Central memory CD8-positive, alpha-beta T cell (primary cell): Measurements from ENCODE around the gene CRTAP.
"Not testable (repeated sequence)": the region's sequence is repeated elsewhere in the genome, so short reads cannot be mapped to it uniquely, and the experiment has no call there.

Experiments
- ATAC-seq: fragments of 150-1000 bp; cut with Tn5 transposase; replicated peaks from 2 replicates; pipeline ENCODE4 v1.10.0; 2022; ENCODE audit warnings: mild to moderate bottlenecking, moderate FRiP score, moderate number of reproducible peaks; ENCODE audit not compliant: poor library complexity, severe bottlenecking; ENCODE audit errors: extremely low read depth
- DNase-seq, 2 donors: peaks; one replicate each; pipeline ENCODE4 v3.0.0; 2021; ENCODE audit warnings: low spot score in 2 of 2
- H3K27ac Mint-ChIP-seq: one replicate; pipeline ENCODE4 v1.8.0; 2022; ENCODE audit warnings: low read depth, mild to moderate bottlenecking, moderate library complexity, mixed read lengths
- H3K27me3 Mint-ChIP-seq: one replicate; pipeline ENCODE4 v1.8.0; 2022; ENCODE audit warnings: mixed read lengths
- H3K36me3 Mint-ChIP-seq: one replicate; pipeline ENCODE4 v1.8.0; 2022; ENCODE audit warnings: mild to moderate bottlenecking, moderate library complexity, mixed read lengths; ENCODE audit not compliant: insufficient read depth
- H3K4me1 Mint-ChIP-seq: one replicate; pipeline ENCODE4 v1.8.0; 2022; ENCODE audit warnings: mixed read lengths
- H3K4me3 Mint-ChIP-seq: one replicate; pipeline ENCODE4 v1.8.0; 2022; ENCODE audit warnings: mild to moderate bottlenecking, moderate library complexity, mixed read lengths
- H3K9me3 Mint-ChIP-seq: one replicate; pipeline ENCODE4 v1.8.0; 2022; ENCODE audit warnings: mixed read lengths

The CRTAP gene

DNA sequence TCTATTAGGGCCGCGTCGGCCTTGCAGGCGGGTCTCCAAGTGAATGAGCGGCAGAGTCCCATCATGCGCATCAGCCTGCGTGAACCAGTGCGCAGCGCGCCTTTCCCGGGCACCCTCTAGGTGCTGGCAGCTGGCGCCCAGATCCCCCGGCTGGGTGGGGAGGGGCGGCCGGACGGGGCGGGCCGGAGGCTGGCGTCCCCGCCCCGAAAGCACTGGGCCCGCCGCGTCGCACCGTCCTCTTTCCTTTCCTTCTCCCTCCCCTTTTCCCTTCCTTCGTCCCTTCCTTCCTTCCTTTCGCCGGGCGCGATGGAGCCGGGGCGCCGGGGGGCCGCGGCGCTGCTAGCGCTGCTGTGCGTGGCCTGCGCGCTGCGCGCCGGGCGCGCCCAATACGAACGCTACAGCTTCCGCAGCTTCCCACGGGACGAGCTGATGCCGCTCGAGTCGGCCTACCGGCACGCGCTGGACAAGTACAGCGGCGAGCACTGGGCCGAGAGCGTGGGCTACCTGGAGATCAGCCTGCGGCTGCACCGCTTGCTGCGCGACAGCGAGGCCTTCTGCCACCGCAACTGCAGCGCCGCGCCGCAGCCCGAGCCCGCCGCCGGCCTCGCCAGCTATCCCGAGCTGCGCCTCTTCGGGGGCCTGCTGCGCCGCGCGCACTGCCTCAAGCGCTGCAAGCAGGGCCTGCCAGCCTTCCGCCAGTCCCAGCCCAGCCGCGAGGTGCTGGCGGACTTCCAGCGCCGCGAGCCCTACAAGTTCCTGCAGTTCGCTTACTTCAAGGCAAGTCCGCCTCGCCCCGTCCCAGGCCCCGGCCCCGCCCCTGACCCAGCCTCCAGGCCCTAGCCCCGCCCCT lies at the start of gene CRTAP:
CRTAP (plus strand) TSS at position 243 of the 850 bp plus-strand sequence; CDS start at position 307, 64 bp downstream.
- ATAC-seq (peak; percentile 85), DNase-seq (peak; percentile 75 to 81)
- Mint-ChIP-seq H3K27ac (peak within 1 kb of the TSS; percentile 71), H3K4me3 (peak within 1 kb of the TSS; percentile 86), H3K36me3 (peaks cover 2% of the 10 kb centered on the region), H3K9me3 (no peaks in the 10 kb centered on the region), H3K4me1 (peaks cover 30% of the 10 kb centered on the region), H3K27me3 (no peaks in the 10 kb centered on the region)

DNA sequence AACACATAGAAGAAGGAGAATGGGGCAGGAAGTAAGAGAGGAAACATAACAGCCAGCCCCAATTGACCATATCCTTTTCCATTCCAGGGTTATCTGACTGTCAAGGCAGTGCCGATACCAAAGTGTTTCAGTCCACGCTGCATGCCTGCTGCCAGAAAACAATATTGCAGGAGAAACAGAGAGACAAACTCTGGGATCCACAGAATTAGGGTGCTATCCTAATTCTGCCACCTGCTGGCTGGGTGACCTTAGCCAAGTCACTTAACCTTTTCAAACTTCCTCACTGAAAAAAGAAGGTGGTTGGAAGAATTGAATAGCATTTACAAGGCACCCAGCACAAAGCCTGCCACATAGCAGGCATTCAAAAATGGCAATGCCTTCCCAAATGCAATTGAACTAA lies 48.9 kb upstream of the CRTAP start:
- Mint-ChIP-seq H3K27ac (no peak overlapping the region), H3K9me3 (no peaks in the 10 kb centered on the region), H3K36me3 (peaks cover 26% of the 10 kb centered on the region), H3K4me3 (no peak overlapping the region), H3K27me3 (no peaks in the 10 kb centered on the region), H3K4me1 (peaks cover 48% of the 10 kb centered on the region)
- DNase-seq (no peak), ATAC-seq (no peak)

- H3K9me3 Mint-ChIP-seq = no peaks in the 10 kb centered on the region
- H3K4me1 Mint-ChIP-seq = peaks cover 39% of the 10 kb centered on the region
- no peaks in the 10 kb centered on the region for H3K27me3 Mint-ChIP-seq
- DNase-seq (no peak), ATAC-seq (peak; percentile 52)
- H3K27ac Mint-ChIP-seq = peak overlapping the region; percentile 13
- peaks cover 30% of the 10 kb centered on the region for H3K36me3 Mint-ChIP-seq
- no peak overlapping the region for H3K4me3 Mint-ChIP-seq
These were observed 46.3 kb upstream of the CRTAP start for GRCh38 chr3:33067484-33067883.

GRCh38 chr3:33069862-33070261 lies 44.0 kb upstream of the CRTAP start:
- Mint-ChIP-seq H3K27ac (peak overlapping the region; percentile 13), H3K36me3 (peaks cover 25% of the 10 kb centered on the region), H3K4me1 (peaks cover 30% of the 10 kb centered on the region)
- not testable (repeated sequence) for H3K4me3 Mint-ChIP-seq, H3K27me3 Mint-ChIP-seq, DNase-seq, ATAC-seq, H3K9me3 Mint-ChIP-seq

- no peak overlapping the region for H3K4me3 Mint-ChIP-seq
- H3K36me3 Mint-ChIP-seq = peaks cover 22% of the 10 kb centered on the region
- ATAC-seq = peak; percentile 27
- peaks cover 30% of the 10 kb centered on the region for H3K4me1 Mint-ChIP-seq
- H3K9me3 Mint-ChIP-seq = no peaks in the 10 kb centered on the region
- H3K27ac Mint-ChIP-seq = no peak overlapping the region
- DNase-seq = no peak
- no peaks in the 10 kb centered on the region for H3K27me3 Mint-ChIP-seq
These were observed 42.6 kb upstream of the CRTAP start for GRCh38 chr3:33071181-33071580.

DNA sequence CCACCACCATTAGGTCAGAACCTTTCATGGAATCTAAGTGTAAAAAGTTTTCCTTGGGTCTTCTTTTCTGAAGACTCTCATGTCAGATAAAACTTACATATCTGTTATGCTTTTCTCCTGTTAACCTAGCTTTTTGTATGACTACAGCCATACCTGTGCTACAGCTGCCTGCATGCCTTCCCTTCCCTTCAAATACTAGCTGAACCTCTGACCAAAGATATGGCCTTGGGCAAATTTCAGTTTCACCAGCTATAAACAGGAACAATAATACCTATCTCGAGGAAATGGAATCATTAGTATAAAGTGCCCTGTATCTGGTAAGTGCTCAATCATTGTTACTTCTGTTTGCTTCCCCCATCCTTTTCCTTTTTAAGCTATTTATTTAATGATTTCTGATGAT lies 41.9 kb upstream of the CRTAP start:
- Mint-ChIP-seq H3K4me1 (peaks cover 34% of the 10 kb centered on the region), H3K27me3 (no peaks in the 10 kb centered on the region), H3K36me3 (peaks cover 23% of the 10 kb centered on the region), H3K4me3 (no peak overlapping the region), H3K9me3 (no peaks in the 10 kb centered on the region), H3K27ac (no peak overlapping the region)
- DNase-seq = no peak
- ATAC-seq = no peak

- Mint-ChIP-seq H3K36me3 (peaks cover 14% of the 10 kb centered on the region), H3K27me3 (no peaks in the 10 kb centered on the region), H3K27ac (peak overlapping the region; percentile 30), H3K4me1 (peaks cover 28% of the 10 kb centered on the region), H3K4me3 (no peak overlapping the region), H3K9me3 (no peaks in the 10 kb centered on the region)
- peak; percentile 56 for ATAC-seq
- peak; percentile 37 to 46 for DNase-seq
These were observed 39.4 kb upstream of the CRTAP start for GRCh38 chr3:33074217-33075067.

- no peak overlapping the region for H3K27ac Mint-ChIP-seq
- H3K27me3 Mint-ChIP-seq = no peaks in the 10 kb centered on the region
- ATAC-seq = no peak
- no peak overlapping the region for H3K4me3 Mint-ChIP-seq
- no peak for DNase-seq
- H3K4me1 Mint-ChIP-seq = peaks cover 35% of the 10 kb centered on the region
- H3K9me3 Mint-ChIP-seq = no peaks in the 10 kb centered on the region
- H3K36me3 Mint-ChIP-seq = peaks cover 14% of the 10 kb centered on the region
These were observed 37.8 kb upstream of the CRTAP start for GRCh38 chr3:33075995-33076394.

GRCh38 chr3:33076952-33077351 lies 36.9 kb upstream of the CRTAP start:
- DNase-seq = no peak
- Mint-ChIP-seq H3K4me3 (no peak overlapping the region), H3K4me1 (peaks cover 31% of the 10 kb centered on the region), H3K27ac (no peak overlapping the region), H3K36me3 (peaks cover 6% of the 10 kb centered on the region), H3K9me3 (no peaks in the 10 kb centered on the region), H3K27me3 (no peaks in the 10 kb centered on the region)
- ATAC-seq = no peak

- Mint-ChIP-seq H3K27me3 (no peaks in the 10 kb centered on the region), H3K4me3 (no peak overlapping the region), H3K9me3 (no peaks in the 10 kb centered on the region), H3K36me3 (peaks cover 8% of the 10 kb centered on the region), H3K4me1 (peaks cover 29% of the 10 kb centered on the region), H3K27ac (no peak overlapping the region)
- ATAC-seq = no peak
- no peak for DNase-seq
These were observed 35.8 kb upstream of the CRTAP start for GRCh38 chr3:33077976-33078375.

GRCh38 chr3:33079813-33080212 lies 34.0 kb upstream of the CRTAP start:
- H3K36me3 Mint-ChIP-seq, H3K27ac Mint-ChIP-seq: not testable (repeated sequence)
- H3K4me1 Mint-ChIP-seq = peaks cover 26% of the 10 kb centered on the region

GRCh38 chr3:33081812-33082211 lies 32.0 kb upstream of the CRTAP start:
- H3K4me1 Mint-ChIP-seq = peaks cover 25% of the 10 kb centered on the region
- H3K36me3 Mint-ChIP-seq = peaks cover 5% of the 10 kb centered on the region
- no peak overlapping the region for H3K4me3 Mint-ChIP-seq
- ATAC-seq (no peak), DNase-seq (no peak)
- no peaks in the 10 kb centered on the region for H3K27me3 Mint-ChIP-seq
- H3K9me3 Mint-ChIP-seq = no peaks in the 10 kb centered on the region
- no peak overlapping the region for H3K27ac Mint-ChIP-seq

More at GRCh38 chr3:33079813-33080212, 34.0 kb upstream of the CRTAP start:
- H3K9me3 Mint-ChIP-seq, H3K4me3 Mint-ChIP-seq, ATAC-seq, H3K27me3 Mint-ChIP-seq, DNase-seq: not testable (repeated sequence)
